Activated CD4-positive, alpha-beta T cell treated with anti-CD3 and anti-CD28 coated beads, Interleukin-2, amount 10 ng/mL, durations not matched to agents 24 days and 14 days (primary cell): Measurements from ENCODE around the gene ARRDC1. TPM values are rescaled to one million over a fixed set of nuclear protein-coding genes. Genes with fewer than 3 reads are reported as not detected.
"Not testable (repeated sequence)": the region's sequence is repeated elsewhere in the genome, so short reads cannot be mapped to it uniquely, and the experiment has no call there.

Source experiments
- DNase-seq: peaks from one replicate; pipeline ENCODE4 v3.0.0; 2022
- H3K27ac Mint-ChIP-seq: one replicate; pipeline ENCODE4 v1.8.0; 2022; ENCODE audit warnings: mild to moderate bottlenecking, mixed read lengths
- H3K27me3 Mint-ChIP-seq: one replicate; pipeline ENCODE4 v1.8.0; 2022; ENCODE audit warnings: mixed read lengths
- H3K36me3 Mint-ChIP-seq: one replicate; pipeline ENCODE4 v1.8.0; 2022; ENCODE audit warnings: low read depth, mild to moderate bottlenecking, mixed read lengths
- H3K4me1 Mint-ChIP-seq: one replicate; pipeline ENCODE4 v1.8.0; 2021; ENCODE audit warnings: mixed read lengths
- H3K4me3 Mint-ChIP-seq: one replicate; pipeline ENCODE4 v1.8.0; 2022; ENCODE audit warnings: mild to moderate bottlenecking, moderate library complexity, mixed read lengths
- H3K9me3 Mint-ChIP-seq: one replicate; pipeline ENCODE4 v1.8.0; 2021; ENCODE audit warnings: mixed read lengths
- intact Hi-C: fragments of 100-400 bp; cut with micrococcal nuclease; formaldehyde crosslinking; loops from one replicate; pipeline ENCODE4 v1.15.1; 2023
- total RNA-seq: library from RNA; stranded (reverse); gene quantifications from 2 replicates; pipeline ENCODE4 v1.2.3, GENCODE V29; 2022

ARRDC1 gene
- 63.7 and 68.4 TPM in 2 replicates for total RNA-seq

DNA sequence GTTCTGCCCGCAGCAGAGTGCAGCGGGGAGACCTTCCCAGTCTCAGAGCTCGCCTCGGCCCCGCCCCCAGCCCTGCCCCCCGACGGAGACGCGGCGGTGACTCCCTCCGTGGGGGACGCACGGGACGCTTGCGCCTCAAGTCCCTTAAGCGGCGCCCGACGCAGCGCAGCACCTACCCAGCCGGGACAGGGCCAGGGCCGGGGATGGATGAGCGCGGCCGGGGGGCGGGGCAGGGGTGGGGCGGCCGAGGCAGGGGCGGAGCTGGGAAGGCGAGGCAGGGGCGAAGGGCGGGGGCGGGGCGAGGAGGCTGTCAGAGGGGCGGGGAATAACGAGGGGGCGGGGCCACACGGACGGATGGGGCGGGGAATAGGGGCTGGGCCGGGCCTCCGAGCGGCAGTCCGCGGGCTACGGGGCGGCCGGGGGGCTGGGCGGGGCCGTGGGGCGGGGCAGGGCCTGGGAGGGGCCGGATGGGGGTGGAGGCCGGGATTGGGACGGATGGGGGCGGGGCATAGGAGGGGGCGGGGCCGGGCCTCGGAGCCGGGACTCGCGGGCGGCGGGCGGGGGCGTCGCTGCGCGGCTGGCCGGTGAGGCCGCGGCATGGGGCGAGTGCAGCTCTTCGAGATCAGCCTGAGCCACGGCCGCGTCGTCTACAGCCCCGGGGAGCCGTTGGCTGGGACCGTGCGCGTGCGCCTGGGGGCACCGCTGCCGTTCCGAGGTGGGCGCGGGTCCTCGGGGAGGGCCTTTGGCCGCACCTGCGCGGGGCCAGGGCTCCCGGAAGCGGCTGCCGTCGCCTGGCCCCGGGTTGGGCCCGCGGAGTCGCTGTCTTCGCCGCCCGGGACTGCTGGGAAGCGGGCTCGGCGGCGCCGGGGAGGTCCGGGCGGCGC lies at the start of gene ARRDC1:
Gene ARRDC1, plus strand, starts transcription at position 566 of the 884 bp plus-strand sequence. Its CDS starts 32 bp downstream, at position 598.
- peaks cover 28% of the 10 kb centered on the region for H3K4me1 Mint-ChIP-seq
- H3K4me3 Mint-ChIP-seq, result peak within 1 kb of the TSS; percentile 85
- peak within 1 kb of the TSS; percentile 65 for H3K27ac Mint-ChIP-seq
- H3K9me3 Mint-ChIP-seq, result no peaks in the 10 kb centered on the region
- H3K27me3 Mint-ChIP-seq, result no peaks in the 10 kb centered on the region
- no peaks in the 10 kb centered on the region for H3K36me3 Mint-ChIP-seq
- peak; percentile 96 for DNase-seq
- intact Hi-C loops, result loop anchor here (1.0 kb wide), 4 partner anchors 13 to 146 kb away; partner anchors contain the start of genes MRPL41, NSMF and ZMYND19

GRCh38 chr9:137556069-137556838 lies 49.2 kb upstream of the ARRDC1 start:
- H3K9me3 Mint-ChIP-seq, result no peaks in the 10 kb centered on the region
- intact Hi-C loops, result no loop called here
- no peak for DNase-seq
- H3K4me1 Mint-ChIP-seq, result peaks cover 5% of the 10 kb centered on the region
- no peak overlapping the region for H3K4me3 Mint-ChIP-seq
- peaks cover 38% of the 10 kb centered on the region for H3K36me3 Mint-ChIP-seq
- H3K27me3 Mint-ChIP-seq, result no peaks in the 10 kb centered on the region
- H3K27ac Mint-ChIP-seq, result no peak overlapping the region

GRCh38 chr9:137558127-137558526 lies 47.4 kb upstream of the ARRDC1 start:
- H3K9me3 Mint-ChIP-seq, result no peaks in the 10 kb centered on the region
- H3K27ac Mint-ChIP-seq, result no peak overlapping the region
- H3K36me3 Mint-ChIP-seq, result peaks cover 44% of the 10 kb centered on the region
- DNase-seq, result no peak
- H3K4me1 Mint-ChIP-seq, result peaks cover 3% of the 10 kb centered on the region
- H3K4me3 Mint-ChIP-seq, result no peak overlapping the region
- no peaks in the 10 kb centered on the region for H3K27me3 Mint-ChIP-seq
- intact Hi-C loops, result no loop called here

- Mint-ChIP-seq H3K9me3 (no peaks in the 10 kb centered on the region), H3K27ac (no peak overlapping the region), H3K36me3 (peaks cover 37% of the 10 kb centered on the region), H3K27me3 (no peaks in the 10 kb centered on the region), H3K4me1 (peaks cover 2% of the 10 kb centered on the region), H3K4me3 (no peak overlapping the region)
- intact Hi-C loops, result no loop called here
- no peak for DNase-seq
These were observed 41.4 kb upstream of the ARRDC1 start for GRCh38 chr9:137564134-137564533.

DNA sequence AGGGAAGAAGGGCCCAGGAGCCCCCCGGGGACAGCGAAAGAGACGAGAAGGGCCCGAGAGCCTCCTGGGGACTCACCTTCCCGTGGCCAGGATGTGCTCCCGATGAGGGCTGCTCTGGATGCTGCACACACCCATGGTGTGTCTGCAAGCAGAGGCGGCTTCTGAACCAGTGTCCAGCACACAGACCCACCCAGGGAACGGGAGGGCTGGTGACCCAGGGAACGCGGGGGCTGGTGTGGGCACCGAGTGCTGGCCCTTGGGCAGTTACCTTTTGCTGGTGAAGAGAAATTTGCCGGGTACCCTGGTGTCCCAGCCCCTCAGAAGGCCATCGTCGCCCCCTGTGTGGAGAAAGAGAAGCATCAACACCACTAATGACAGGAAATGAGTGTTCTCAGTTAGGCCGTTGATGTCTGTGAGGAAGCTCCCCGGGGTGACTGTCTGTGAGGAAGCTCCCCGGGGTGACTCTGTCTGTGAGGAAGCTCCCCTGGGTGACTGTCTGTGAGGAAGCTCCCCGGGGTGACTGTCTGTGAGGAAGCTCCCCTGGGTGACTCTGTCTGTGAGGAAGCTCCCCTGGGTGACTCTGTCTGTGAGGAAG lies 40.6 kb upstream of the ARRDC1 start:
- no peak for DNase-seq
- Mint-ChIP-seq H3K27me3 (no peaks in the 10 kb centered on the region), H3K36me3 (peaks cover 36% of the 10 kb centered on the region), H3K4me3 (no peak overlapping the region), H3K9me3 (no peaks in the 10 kb centered on the region), H3K4me1 (peaks cover 6% of the 10 kb centered on the region), H3K27ac (no peak overlapping the region)
- intact Hi-C loops, result no loop called here

DNA sequence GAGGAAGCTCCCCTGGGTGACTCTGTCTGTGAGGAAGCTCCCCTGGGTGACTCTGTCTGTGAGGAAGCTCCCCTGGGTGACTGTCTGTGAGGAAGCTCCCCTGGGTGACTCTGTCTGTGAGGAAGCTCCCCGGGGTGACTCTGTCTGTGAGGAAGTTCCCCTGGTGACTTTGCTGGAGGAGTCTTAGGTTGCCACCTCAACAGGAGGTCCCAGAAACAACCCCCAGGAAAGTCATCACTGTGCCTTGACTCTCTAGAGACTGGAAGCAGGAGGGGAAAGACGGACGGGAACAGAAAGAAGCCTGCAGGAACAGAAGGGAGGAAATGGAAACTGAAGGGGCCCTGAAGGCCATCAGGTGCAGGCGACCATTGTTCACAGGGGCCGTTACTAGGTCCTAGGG lies 37.0 kb upstream of the ARRDC1 start:
- not testable (repeated sequence) for H3K9me3 Mint-ChIP-seq
- H3K36me3 Mint-ChIP-seq, result peaks cover 38% of the 10 kb centered on the region

DNA sequence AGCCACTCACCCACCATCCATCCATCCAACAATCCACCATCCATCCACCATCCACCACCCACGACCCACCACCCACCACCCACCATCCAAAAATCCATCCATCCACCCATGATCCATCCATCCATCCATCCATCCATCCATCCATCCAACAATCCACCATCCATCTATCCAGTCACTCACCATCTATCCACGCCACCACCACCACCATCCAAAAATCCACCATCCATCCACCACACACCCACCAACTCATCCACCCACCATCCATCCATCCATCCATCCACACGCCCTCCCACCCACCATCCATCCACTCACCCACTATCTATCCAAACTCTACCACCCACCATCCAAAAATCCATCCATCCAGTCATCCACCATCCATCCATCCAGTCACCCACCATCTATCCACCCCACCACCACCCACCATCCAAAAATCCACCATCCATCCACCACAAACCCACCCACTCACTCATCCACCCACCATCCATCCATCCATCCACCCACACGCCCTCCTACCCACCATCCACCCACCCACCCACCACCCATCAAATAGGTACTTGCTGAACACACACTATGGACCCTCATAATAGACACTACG lies 35.8 kb upstream of the ARRDC1 start:
- no peak overlapping the region for H3K27ac Mint-ChIP-seq
- no peaks in the 10 kb centered on the region for H3K9me3 Mint-ChIP-seq
- H3K27me3 Mint-ChIP-seq, result no peaks in the 10 kb centered on the region
- peaks cover 36% of the 10 kb centered on the region for H3K36me3 Mint-ChIP-seq
- H3K4me1 Mint-ChIP-seq, result peaks cover 13% of the 10 kb centered on the region
- intact Hi-C loops, result no loop called here
- H3K4me3 Mint-ChIP-seq, result no peak overlapping the region
- no peak for DNase-seq

More for the DNA sequence above, 37.0 kb upstream of the ARRDC1 start:
- H3K27ac Mint-ChIP-seq, intact Hi-C loops, H3K27me3 Mint-ChIP-seq, DNase-seq, H3K4me3 Mint-ChIP-seq: not testable (repeated sequence)
- peaks cover 13% of the 10 kb centered on the region for H3K4me1 Mint-ChIP-seq

GRCh38 chr9:137570566-137570965 lies 34.9 kb upstream of the ARRDC1 start:
- Mint-ChIP-seq H3K36me3 (peaks cover 42% of the 10 kb centered on the region), H3K9me3 (no peaks in the 10 kb centered on the region), H3K4me1 (peaks cover 20% of the 10 kb centered on the region), H3K4me3 (no peak overlapping the region), H3K27ac (peak overlapping the region; percentile 48), H3K27me3 (no peaks in the 10 kb centered on the region)
- no peak for DNase-seq
- intact Hi-C loops, result no loop called here

DNA sequence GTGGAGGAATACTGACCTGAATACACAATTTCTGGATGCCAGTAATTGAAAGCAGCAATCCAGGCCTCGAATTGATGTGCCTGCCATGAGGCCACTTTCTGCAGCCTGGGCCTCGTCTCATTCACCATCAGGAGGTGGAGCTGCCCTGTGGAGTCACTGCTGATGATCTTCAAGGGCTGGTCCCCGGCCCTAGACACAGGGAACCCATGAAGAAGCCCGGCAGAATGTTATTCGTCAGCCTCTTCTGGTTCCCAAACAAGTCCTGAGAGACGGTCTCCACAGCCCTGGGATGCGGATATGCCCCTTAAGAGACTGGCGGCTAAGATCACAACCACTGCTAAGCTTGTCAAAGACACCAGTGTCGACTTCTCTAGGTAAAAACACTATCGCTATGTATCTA lies 31.3 kb upstream of the ARRDC1 start:
- intact Hi-C loops, result no loop called here
- H3K27ac Mint-ChIP-seq, result no peak overlapping the region
- H3K27me3 Mint-ChIP-seq, result no peaks in the 10 kb centered on the region
- H3K9me3 Mint-ChIP-seq, result no peaks in the 10 kb centered on the region
- no peak overlapping the region for H3K4me3 Mint-ChIP-seq
- DNase-seq, result no peak
- peaks cover 39% of the 10 kb centered on the region for H3K4me1 Mint-ChIP-seq
- H3K36me3 Mint-ChIP-seq, result peaks cover 46% of the 10 kb centered on the region

- Mint-ChIP-seq H3K4me1 (peaks cover 34% of the 10 kb centered on the region), H3K27ac (no peak overlapping the region), H3K27me3 (no peaks in the 10 kb centered on the region), H3K36me3 (peaks cover 40% of the 10 kb centered on the region), H3K4me3 (no peak overlapping the region), H3K9me3 (no peaks in the 10 kb centered on the region)
- no peak for DNase-seq
- intact Hi-C loops, result no loop called here
These were observed 30.1 kb upstream of the ARRDC1 start for GRCh38 chr9:137575364-137575715.

- H3K27me3 Mint-ChIP-seq, result no peaks in the 10 kb centered on the region
- H3K9me3 Mint-ChIP-seq, result no peaks in the 10 kb centered on the region
- H3K4me3 Mint-ChIP-seq, result peak overlapping the region; percentile 50
- peaks cover 35% of the 10 kb centered on the region for H3K36me3 Mint-ChIP-seq
- no peak for DNase-seq
- peak overlapping the region; percentile 21 for H3K27ac Mint-ChIP-seq
- peaks cover 29% of the 10 kb centered on the region for H3K4me1 Mint-ChIP-seq
- intact Hi-C loops, result no loop called here
These were observed 29.6 kb upstream of the ARRDC1 start for GRCh38 chr9:137575716-137576411.

DNA sequence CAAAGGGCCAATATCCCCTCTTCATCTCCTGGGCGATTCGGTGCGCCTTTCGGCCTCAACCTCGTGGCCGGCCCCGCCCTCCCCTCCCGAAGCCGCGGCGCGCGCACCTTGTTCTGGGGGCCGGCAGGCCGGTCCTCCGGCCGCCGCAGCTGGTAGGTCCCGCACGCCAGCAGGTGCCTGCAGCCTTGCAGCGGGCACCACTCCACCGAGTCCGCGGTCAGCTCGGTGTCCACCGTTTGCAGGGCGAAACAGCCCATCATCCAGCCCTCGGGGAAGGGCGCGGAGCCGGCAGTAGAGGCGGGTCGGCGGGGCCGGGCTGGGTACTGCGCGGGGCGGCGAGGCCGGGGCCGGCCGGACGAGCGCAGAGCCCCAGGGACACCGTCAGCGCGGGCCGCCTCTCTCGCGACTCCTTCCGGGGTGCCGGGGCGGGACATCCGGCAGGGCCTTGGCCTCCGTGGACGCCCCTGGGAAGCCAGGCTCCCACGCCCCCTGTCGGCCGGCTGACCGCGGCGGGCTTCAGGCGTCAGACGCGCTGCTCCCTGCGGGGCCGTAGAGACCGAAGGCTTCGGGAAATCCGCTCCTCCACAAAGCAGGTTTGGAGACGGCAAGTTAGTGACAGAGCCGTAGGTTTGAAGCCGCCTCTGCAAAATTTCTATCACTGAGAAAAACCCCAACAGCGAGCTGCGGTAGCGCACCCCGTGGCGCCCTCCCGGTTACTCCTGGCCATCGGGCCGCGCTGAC lies 26.8 kb upstream of the ARRDC1 start, which contains the start of gene DPH7:
Gene DPH7, minus strand, starts transcription at position 408 of the 741 bp plus-strand sequence. Its CDS starts 148 bp downstream, at position 260.
- no peaks in the 10 kb centered on the region for H3K27me3 Mint-ChIP-seq
- peaks cover 29% of the 10 kb centered on the region for H3K4me1 Mint-ChIP-seq
- peaks cover 37% of the 10 kb centered on the region for H3K36me3 Mint-ChIP-seq
- peak within 1 kb of the TSS; percentile 72 for H3K27ac Mint-ChIP-seq
- no peaks in the 10 kb centered on the region for H3K9me3 Mint-ChIP-seq
- H3K4me3 Mint-ChIP-seq, result peak within 1 kb of the TSS; percentile 88
- DNase-seq, result peak; percentile 99
- intact Hi-C loops, result loop anchor here (2.0 kb wide), 2 partner anchors 28 to 40 kb away; partner anchors contain the start of genes EHMT1, MRPL41 and PNPLA7
